GM19043 (cell line): ENCODE results near the gene ZNF280C.

ENCODE experiments used
- ATAC-seq: cut with Tn5 transposase; IDR thresholded peaks from one replicate; pipeline ENCODE4 v1.9.1; 2021; ENCODE audit warnings: low read depth; ENCODE audit not compliant: unreplicated experiment

ZNF280C gene

DNA sequence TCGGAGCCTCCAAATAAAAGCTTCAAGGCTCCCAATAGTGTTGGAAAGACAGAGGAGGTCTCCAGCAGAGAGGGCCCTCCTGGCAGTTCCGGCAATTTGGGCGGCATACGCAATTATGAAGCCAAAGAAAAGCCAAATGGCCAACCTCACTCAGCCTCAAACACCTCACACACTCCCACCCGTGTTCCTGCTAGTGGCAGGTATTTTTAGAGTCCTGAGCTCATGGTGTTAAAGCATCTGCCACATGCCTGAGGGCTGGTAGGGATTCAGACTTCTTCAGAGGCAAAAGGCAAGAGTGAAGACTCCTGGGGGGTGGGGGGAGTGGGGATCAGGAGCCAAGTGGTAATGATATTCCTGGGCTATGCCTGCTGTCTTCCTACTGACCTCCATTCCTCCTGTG lies 89.5 kb downstream of the ZNF280C start:
- ATAC-seq, result no peak

DNA sequence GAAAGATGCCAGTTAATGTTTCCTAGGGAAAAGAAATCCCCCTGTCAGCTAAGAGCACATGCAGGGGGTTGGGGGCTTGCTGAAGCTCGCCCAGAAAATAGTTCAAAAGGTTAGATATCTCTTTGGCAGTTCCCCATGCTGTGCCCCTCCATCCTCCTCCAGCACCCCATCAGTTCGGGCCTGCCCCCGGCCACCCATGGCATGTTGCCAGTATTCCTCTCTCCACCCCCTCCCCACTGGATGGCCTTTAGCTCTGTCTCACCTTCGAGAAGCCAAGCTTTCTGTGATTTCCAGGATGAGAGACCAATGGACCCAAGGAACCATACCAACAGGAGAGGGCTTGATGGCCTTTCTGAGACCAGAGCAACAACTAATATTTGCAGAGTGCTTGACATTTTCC lies 91.8 kb downstream of the ZNF280C start:
- no peak for ATAC-seq

DNA sequence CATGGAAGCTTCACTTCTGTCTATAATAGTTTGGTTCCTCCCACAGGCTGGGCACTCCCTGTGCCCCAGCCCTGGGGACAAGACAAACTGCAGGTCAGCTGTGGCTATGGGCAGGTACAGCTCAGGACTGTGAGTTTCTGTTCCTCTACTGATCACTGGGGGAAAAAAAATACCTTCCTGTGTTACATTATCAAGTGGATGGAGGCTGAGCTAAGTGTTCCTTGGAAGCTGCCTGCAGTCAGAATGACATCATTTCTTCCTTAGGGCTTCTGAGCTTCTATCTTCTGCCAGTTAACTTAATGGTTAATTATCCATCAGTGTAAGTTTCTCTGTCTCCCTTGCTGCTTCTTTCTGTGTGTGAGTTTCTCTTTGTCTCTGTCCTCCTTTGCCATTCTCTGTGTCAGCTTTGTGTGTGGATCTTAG lies 92.3 kb downstream of the ZNF280C start:
- peak; percentile 68 for ATAC-seq

DNA sequence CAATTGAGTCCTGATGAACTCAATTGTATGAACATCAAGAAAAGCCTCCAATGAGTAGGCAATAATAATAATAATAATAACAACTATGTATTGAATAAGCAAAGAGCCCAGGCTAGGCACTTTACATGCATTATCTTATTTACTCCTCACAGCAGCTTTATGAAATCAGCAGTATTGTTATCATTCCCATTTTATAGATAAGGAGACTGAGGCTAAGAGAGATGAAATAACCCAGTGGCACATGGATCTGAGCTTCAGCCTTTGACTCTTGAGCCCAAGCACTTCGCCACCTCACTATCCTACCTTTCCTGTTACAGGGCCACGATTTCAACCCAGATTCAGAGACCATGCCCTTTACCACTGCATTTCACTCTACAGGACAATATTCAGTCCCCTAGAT lies 93.8 kb downstream of the ZNF280C start:
- ATAC-seq, result no peak

DNA sequence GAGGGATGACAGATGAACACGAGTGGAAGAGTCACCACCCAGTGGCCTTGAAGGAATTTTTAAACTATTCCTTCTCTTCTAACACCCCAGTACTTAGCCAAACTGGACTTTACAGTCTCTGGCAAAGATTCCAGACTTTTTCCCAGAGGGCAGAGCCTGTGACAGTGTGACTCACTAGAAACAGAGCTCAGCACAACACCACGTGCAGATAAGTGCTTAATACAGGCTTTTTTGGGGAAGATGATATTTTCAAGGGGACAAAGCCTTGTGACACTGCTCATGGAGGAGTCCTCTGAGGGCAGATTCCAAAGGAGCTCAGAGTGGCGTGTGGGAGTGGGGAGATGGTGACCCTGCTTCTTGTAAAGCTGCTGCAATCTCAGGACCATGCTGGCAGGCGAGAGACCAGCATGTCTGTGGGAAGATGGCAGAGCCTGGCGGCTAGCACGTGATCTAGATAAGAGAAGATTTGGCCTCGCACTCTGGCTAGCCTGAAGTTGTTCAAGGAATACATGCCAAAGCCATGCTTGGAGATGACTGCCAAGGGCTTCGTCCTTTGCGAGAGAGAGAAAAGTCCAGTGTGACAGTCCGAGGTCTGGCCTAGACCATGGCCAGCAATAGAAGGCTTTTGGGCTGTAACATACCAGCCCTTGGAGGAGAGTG lies 94.5 kb downstream of the ZNF280C start:
- ATAC-seq, result no peak

DNA sequence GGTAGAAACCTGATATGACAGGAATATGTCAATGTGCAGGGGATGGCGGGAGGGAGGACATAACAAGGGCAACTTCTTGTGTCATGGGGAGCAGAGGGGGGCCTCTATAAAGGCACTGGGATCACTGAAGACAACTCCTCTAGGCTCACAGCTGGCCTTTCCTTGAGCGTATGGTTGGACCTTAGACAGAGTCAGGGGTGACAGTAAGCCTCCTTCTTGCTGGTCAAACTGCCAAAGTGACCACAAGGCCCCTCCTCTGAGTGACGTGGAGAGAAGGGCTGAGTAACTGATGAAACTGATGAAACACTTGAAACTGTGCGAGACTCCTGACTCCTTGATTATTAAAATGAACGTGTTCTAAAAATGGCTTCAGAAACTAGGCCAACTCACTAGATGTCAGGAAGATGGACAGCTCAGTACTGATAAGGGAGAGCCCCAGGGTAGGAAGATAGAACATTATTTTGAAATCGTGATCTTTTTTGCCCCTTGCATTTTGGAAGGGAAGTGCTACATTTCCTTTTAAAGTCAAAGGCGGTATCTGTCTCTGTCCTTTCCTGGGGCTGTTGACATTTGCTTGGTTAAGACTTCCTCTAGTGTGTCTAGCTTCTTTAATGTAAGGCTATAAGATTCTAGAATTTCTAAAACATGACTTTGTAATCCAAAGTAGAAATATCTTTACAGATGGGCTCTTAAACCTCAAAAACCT lies 95.4 kb downstream of the ZNF280C start:
- ATAC-seq, result peak; percentile 34

DNA sequence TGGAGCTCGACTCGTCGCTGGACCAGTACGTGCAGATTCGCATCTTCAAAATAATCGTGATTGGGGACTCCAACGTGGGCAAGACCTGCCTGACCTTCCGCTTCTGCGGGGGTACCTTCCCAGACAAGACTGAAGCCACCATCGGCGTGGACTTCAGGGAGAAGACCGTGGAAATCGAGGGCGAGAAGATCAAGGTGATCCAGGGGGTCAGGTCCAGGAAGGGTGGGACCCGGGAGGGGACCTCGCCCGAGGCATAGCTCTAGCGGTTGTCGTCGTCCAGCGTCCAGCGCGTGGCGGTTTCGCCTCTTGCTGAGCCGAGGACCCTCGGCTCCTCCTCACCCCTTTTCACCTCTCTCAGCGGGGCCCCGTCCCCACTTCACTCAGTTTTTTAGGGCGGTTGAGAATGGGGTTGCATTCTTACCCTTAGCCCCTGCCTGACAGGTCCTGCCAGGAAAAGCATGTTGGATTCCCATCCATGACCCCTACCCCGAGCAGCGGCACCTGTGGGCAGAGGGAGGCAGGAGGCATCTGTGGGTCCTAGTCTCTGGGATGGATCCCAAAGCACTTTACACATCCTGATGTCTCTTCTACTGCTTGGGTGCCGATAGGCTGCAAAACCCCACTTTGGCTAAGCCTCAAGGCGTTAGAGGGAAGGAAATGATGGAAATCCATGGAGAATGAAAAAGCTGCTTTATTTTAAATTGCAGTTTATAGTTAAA lies 96.4 kb downstream of the ZNF280C start:
- ATAC-seq, result no peak

DNA sequence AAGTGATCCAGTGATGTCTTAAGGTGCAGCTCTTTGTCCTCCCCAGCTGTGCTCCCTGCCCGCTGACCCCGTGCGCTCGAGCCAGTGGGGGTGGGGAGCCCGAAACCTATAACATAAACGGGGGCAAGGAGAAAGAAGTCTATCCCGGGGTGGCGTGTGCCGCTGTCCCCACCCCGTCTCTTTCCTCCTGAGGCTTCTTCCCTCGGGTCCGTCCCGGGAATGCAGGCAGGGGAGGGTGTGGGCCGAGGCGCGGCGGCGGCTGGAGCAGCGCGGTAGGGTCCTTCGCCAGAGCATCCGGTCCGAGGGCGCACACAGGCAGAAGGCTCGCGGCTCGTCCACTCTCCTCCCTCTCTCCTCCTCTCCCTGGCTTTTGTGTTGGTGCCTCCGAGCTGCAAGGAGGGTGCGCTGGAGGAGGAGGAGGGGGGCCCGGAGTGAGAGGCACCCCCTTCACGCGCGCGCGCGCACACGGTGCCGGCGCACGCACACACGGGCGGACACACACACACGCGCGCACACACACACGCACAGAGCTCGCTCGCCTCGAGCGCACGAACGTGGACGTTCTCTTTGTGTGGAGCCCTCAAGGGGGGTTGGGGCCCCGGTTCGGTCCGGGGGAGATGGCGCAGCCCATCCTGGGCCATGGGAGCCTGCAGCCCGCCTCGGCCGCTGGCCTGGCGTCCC lies 97.1 kb downstream of the ZNF280C start, which contains the start of gene RAB33A:
RAB33A (plus strand) TSS at position 517 of the 681 bp plus-strand sequence; CDS start at position 618, 101 bp downstream.
- ATAC-seq, result no peak

DNA sequence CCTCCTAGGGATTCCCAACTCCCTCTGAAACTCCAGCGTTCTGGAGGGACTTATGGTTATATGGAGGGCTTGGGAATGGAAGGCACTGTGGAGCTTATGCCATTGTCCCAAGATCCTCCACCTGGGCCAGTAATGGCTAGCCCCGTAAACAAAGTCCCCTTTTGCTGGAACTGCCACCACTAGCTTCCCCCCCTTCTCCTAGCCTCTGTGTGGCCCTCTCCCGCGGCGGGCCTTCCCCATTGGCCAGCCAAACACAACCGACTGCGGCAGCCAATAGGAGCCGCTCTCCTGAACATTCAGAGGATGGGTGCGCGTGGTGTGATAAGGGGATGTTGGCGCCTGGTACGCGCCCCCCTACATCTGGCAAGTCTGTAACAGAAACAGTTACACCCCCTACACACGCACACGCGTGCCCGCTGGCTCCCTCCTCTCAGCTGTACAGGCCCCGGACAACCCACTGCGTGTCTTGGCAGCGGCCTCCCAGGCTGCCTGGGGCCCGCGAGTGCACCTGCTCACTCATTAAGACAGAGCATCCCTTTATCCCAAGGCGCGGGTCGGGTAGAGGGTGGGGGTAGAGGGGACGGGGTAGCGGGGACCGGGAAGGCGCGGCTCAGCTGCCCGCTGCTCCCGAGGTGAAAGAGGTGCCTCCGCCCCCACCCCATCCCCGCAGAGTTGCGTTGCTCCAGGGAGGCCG lies 97.8 kb downstream of the ZNF280C start:
- ATAC-seq, result peak; percentile 73

DNA sequence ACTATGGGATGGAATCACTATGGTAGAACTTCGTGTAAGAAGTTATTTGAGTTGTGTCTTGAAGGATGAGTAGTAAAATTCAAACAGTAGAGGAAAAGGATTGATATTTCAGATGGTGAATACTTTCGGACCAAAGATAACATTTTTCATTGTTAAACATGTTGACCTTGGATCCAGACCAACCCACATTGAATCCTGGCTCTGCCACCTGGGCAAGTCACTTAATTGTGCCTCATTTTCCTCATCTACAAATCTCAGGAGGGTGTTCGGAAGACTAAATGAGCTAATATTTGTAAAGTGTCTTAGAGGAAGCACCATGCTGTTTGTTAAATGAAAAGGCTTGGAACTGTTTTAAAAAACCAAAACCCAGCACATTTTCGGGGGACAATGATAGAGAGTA lies 101.7 kb downstream of the ZNF280C start:
- no peak for ATAC-seq

DNA sequence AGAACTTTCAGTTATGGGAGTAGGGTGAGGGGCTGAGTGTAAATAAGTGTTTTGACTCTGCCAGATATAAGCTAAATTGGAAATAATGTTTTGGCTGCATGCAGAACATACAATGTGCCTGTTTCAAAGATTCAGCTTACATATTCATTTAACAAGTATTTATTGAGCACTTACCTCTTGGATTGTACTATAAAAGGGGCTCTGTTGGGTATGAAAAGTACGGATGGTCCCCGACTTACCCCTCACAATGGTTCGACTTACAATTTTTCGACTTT lies 102.3 kb downstream of the ZNF280C start:
- ATAC-seq, result no peak

DNA sequence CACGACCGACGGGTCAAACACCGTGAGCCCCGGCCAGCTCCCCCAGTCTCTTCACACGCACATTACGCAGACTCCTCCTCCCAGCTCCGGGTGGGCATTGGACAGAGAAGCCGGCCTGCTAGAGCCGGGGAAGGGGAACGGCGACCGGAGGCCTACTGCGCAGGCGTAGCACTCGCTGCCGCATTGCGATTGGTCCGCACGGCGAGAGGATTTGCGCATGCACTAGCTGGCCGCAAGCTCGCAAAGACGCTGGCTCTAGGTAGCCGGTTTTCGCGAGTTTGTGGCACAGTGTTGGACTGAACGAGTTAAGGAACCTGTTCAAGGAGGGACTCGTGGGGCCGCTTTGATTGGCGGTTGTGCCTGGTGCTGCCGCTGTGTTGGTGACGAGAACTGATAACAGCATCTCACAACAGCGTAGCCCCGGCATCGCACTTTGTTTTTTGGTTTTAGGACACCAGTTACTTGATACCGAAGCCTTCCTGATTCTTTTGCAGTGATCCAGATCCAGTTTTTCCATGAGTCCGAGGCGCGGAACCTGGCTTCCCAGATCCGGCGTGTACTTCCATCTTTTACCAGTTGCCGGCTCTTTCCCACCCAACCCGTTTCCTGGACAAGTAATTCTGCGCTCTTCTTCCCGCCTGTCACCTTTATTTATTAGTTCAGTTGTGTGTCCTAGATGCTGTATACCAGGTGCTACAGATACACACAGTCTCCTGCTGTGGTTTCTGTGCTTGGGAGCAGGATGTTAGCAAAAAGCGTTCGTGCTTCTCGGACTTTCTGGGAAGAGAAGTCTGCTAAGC lies 102.8 kb downstream of the ZNF280C start, which contains the start of gene AIFM1:
AIFM1 (minus strand) TSS at position 139 of the 800 bp plus-strand sequence. CDS start 185 bp downstream, outside the sequence.
- peak; percentile 79 for ATAC-seq

DNA sequence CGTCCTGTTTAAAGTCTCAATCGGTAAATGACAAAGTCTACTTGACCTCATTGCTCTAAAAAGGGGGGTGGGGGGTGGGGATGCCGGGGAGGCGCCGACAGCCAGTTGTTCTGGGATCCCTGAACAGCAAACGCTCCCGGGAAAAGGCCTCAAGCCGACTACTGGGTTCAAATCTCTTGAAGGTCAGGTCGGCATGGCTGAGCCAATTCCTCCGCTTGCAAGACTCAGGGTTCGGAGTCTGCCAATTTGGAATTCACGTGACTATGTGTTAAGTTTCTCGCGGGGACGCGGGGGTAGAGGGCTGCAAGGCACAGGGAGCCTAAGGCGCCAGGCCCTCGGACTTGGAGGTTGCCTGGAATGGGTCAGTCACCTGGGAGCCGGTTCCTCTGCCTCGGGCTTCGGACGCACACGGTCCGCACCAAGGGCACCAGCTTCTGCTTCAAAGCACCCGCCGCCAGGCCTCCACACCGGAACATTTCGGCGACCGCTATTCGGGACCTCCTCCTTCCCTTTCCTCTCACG lies 103.5 kb downstream of the ZNF280C start:
- no peak for ATAC-seq

DNA sequence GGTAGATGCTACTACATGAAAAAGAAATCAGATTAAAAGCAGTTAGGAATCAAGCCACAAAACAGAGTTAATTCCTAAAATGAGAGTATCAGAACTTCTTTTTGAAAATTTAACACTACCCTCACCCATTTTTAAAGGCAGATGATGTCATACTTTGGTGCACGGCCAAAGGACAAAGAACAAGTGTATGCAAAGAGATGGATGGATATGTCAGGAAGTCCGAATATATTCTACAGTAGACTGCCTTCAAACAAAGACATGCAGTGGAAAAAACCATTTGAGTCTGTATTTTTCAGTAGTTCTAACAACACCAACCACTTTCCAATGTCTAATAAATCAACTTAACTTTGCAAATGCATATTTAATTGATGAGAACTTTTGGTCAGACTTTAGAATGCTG lies 105.3 kb downstream of the ZNF280C start:
- ATAC-seq, result no peak

DNA sequence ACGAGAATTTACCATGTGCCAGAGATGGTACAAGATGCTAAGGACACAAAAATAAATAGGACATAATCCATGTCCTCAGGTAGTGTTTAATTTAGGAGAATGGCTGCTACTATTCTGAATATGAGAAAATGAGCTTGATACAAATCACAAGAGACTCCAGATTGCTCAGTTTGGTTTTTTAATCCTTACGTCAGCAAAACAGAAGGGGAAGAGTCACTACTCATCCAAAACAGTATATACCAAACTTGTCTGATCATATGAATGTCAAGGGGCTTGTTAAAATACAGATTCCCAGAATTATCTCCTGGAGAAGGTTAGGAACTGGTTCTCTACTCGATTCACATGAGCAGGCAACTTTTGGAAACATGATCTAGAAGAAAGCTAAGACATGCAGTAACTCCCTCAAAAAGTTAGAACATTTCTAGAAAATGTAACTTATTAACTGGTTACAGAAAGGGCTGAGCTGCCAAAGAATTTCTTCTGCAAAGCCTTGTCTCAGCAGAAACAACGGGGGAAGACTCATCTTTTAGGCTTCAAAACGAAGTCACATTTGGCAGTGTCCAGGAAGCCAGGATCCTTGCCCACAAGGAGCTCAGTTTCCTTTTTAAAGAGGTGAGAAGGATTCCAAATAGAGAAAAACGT lies 106.5 kb downstream of the ZNF280C start:
- no peak for ATAC-seq

DNA sequence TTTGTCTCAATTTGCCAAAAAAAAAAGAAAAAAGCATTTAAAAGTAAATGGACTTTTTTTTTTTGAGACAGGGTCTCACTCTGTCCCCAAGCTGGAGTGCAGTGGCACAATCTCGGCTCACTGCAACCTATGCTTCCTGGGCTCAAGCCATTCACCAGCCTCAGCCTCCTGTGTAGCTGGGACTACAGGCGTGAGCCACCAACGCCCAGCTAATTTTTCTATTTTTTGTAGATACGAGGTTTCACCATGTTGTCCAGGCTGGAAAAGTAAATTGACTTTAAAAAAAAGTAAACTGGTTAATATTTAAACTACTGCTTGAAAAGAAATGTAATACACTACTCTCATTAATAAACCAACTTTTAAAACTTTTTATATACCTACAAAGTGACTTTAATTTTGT lies 108.9 kb downstream of the ZNF280C start:
- no peak for ATAC-seq

DNA sequence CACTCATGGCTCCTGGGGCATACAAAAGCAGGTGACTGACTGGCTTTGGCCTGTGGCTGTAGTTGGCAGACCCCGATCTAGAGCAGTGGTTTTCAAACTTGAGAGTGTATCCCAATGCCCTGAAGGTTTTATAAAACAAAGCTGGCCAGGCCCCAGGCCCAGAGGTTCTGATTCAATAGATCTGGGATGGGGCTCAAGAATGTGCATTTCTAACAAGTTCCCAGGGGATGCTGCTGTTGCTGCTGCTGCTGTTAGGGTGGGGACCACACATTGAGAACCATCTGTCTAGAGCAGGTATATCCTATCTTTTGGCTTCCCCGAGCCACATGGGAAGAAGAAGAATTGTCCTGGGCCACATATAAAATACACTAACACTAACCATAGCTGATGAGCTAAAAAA lies 110.4 kb downstream of the ZNF280C start:
- no peak for ATAC-seq

DNA sequence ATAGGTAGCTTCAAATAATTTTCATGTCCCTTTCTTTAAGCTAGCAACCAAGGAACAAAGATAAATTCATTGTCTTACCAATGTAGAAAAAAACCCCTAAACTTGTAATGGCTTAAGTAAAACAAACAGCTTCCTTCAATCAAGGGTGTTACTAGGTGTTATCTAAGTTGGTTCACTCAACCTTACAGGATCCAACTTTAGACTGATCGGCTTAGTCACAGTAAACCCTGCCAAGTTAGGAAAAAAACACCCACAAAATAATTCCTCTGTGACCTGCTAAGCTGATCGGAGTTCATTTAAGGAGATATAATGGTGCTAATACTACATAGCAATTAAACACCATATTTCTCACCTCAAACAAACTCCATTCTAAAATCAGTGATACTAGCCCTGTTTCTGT lies 113.1 kb downstream of the ZNF280C start:
- ATAC-seq, result no peak
